GM18498 (cell line): ENCODE results near the gene FAM83B.
"Not testable (repeated sequence)": the region's sequence is repeated elsewhere in the genome, so short reads cannot be mapped to it uniquely, and the experiment has no call there.

ENCODE experiments used
- ATAC-seq: cut with Tn5 transposase; IDR thresholded peaks from one replicate; pipeline ENCODE4 v1.9.1; 2021; ENCODE audit warnings: mild to moderate bottlenecking, moderate library complexity; ENCODE audit not compliant: unreplicated experiment

FAM83B gene

GRCh38 chr6:54897462-54898189 lies 51.1 kb downstream of the FAM83B start:
- ATAC-seq: no peak

DNA sequence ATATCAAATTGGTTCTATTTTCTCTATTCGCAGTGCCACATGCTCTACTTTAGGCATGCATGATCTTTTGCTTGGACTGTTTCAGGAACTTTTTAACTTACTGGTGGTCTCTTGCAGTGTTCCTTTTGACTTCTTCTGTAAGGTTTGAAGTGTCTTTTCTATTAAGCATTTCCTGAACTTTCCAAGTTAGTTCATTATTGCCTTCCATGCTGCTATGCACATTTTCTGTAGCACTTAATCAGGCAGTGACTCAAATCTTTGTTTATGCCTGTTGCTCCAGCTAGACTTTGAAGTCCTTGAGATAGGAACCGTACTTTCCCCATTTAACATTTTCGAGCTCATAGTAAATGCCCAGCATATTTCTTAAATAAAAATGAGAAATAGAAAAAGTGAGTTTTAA lies 52.2 kb downstream of the FAM83B start:
- ATAC-seq: no peak

DNA sequence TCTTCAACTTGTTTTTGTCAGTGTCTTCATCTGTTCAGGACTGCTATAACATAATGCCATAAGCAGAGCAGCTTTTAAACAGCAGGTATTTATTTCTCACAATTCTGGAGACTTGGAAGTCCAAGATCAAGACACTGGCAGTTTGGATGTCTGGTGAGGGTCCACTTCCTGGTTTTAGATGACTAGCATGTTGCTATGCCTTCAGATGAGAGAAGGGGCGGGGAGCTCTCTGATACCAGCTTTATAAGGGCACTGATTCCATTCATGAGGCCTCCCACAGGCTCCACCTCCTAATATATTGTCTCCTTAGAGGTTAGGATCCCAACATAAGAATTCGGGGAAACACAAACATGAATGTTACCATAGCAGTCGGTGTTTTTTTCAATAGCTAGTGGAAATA lies 52.9 kb downstream of the FAM83B start:
- no peak for ATAC-seq

- no peak for ATAC-seq
These were observed 53.4 kb downstream of the FAM83B start for GRCh38 chr6:54899986-54900385.

DNA sequence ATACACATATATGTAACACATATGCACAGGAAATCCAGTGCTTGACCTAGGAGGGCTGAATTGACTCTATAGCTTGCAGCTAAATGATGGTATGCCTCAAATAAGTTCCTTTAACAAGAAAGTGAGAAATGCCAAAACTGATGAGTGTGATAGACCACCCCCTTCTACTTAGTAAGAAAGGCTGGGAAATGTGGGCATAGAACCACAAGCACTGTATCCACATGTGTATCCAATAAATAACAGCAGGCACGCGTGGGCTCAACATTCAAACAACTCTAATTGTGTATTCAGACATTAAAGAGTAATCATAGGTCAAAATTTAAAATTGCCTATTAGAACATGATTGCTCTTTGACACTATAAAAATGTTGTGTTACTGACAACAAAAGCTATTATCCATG lies 54.1 kb downstream of the FAM83B start:
- ATAC-seq: no peak

GRCh38 chr6:54903884-54904283 lies 57.3 kb downstream of the FAM83B start:
- ATAC-seq: no peak

DNA sequence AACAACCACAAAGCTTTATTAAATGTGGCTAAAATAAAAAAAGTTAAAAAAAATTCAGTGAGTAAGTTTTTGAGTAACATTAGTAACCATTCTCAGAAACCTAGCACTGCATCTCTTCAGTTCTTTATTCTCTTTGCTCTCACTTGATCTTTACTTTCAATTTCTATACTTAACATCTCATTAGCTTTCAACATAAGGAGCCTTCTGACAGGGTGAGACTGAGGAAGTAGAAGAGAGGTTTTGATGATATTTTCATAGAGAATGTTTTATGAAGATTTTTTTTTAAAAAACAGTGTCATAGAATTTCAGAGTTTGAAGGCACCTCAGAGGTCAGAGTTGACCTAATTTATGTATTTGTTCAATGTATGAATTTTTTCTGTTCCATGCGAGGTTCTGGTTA lies 60.8 kb downstream of the FAM83B start:
- no peak for ATAC-seq

DNA sequence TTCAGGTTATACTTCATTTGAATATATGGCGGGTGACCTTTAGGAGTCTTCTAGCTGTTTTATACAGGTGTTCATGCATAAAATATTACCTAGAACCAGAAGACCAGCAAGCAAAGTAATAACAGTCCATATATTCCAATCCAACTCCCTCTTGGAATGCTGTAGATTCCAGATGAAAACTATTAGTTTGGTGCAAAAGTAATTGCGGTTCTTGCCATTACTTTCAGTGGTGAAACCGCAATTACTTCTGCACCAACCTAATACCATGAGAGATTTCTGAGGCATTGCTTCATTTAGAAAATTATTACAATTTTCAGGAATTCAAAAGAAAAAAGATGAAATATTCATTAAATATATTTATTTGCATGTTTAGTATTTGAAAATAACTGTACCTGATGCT lies 62.6 kb downstream of the FAM83B start:
- ATAC-seq: no peak

GRCh38 chr6:54910431-54910884 lies 63.9 kb downstream of the FAM83B start:
- ATAC-seq: no peak

DNA sequence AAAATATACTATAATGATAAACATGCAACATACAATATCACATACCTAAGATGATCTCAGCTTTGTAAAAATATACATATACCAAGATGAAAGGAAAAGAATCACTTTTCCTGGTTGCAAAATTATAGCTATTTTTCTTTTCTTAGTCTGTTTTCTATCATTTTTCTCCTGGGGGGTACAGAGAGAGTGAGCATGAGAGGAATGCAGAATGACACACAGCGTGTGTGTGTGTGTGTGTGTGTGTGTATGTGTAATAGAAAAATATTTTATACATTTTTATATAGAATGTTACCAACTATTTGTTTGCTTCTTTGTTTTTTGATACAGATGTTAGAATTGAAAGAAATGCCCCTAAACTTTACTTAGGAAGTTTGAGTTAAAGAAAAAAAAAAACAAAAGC lies 64.3 kb downstream of the FAM83B start:
- ATAC-seq: no peak

- ATAC-seq: no peak
These were observed 66.6 kb downstream of the FAM83B start for GRCh38 chr6:54913211-54913610.

- ATAC-seq: no peak
These were observed 70.3 kb downstream of the FAM83B start for GRCh38 chr6:54916858-54917257.

GRCh38 chr6:54920628-54921027 lies 74.1 kb downstream of the FAM83B start:
- ATAC-seq: no peak

DNA sequence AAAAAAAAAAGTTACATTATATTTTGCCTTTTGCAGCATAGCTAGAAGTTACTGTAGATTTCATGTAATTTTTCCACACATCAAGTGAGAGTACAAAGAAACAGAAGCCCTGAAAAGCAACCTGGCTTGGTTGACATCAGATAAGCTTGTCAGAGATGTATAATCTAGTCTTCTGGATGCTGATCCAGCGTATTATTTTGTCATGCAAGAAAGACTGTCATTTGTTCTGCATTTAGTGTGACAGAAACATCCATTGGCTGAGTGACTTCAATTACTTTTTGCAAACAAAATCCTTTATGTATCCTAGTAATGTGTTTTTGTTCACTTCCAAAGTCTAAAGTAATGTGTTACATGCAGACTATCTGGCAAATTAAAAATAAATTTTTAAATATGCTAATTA lies 75.3 kb downstream of the FAM83B start:
- ATAC-seq: no peak

DNA sequence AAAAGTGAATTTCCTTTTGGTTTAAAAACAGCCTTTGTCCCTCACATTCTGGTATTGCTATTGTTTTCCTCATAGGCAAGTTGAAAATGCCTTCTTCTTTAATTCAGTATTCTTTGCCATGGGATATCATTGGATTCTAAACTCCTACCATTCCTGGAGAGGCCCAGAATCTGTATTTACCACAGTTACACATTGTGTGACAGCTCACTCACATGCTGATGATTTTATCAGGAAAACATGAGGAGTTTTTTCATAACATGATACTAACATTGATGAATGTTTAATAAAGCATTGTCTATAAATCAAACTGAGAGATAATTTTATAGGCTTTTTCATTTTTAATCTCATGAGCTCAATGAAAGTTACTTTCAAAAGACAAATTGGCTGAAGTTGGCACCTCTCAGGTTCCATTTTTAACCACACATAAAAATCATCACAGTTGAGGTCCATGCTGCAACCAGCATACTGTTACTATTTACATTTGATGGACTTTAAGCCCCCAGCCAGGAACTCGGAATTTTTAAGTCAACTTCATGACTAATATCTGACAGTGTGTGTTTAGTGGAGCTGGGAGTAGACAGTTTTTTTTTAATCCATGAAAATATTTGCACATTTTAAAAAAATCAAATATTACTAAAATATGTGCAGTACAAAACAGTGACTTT lies 82.8 kb downstream of the FAM83B start:
- ATAC-seq: no peak

DNA sequence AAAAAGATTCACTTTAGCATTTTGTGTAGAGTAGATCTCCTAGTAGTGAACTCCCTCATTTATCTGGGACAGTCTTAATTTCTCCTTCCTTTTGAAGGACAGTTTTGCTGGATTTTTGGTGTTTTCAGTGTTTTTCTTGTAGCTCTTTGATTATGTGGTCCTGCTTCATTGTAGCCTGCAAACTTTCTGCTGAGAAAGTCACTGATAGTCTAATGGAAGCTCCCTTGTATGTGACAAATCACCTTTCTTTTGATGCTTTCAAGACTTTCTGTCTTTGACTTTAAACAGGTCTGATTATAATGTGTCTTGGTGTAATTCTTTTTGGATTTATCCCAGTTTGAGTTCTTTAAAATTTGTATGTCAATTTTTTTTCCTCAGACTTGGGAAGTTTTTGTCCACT lies 86.1 kb downstream of the FAM83B start:
- no peak for ATAC-seq

- no peak for ATAC-seq
These were observed 89.2 kb downstream of the FAM83B start for GRCh38 chr6:54935739-54936138.

- no peak for ATAC-seq
These were observed 90.8 kb downstream of the FAM83B start for GRCh38 chr6:54937371-54937770.

DNA sequence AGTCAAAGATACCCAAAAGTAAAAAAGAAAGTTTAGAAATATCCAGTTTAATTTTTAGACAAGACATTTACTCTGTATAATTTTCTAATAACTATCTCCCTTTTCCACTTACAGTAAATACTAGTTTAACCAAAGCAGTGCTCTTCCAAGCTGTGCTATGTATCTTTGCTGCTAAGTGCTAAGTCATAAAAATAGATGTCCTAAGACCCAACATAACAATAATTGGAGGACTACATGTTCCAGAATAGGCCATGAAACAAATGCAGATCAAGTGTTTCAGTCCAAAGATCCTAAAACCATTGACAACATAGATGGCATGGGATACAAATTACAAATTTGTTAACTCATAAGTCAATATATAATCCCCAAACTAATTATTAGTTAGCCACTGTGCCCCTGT lies 111.1 kb downstream of the FAM83B start:
- no peak for ATAC-seq

GRCh38 chr6:54958446-54958845 lies 111.9 kb downstream of the FAM83B start:
- ATAC-seq: no peak

DNA sequence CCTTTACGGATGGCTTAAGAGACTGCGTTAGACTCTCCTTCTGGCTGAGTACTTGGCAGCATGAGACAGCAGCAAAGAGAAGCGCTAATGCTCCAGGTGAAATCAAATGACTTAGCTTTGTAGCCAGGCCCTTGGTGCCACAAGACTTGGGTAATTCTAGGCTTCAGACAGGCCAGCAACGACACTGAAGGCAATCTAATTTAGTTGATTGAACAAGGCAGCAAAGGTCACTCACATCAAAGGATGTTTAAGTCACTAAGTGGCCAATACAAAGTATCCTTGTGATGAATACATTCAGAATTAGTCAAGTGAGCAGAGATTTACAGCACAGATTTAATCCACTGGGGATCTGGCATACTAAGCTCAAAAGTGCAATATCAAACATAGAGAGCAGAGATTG lies 113.2 kb downstream of the FAM83B start:
- ATAC-seq: no peak

- ATAC-seq: not testable (repeated sequence)
These were observed 114.8 kb downstream of the FAM83B start for GRCh38 chr6:54961372-54961771.

- ATAC-seq: no peak
These were observed 123.8 kb downstream of the FAM83B start for GRCh38 chr6:54970337-54970736.
